Panc1 (cell line): Measurements from ENCODE around the gene PNPLA2. TPM values are rescaled to one million over a fixed set of nuclear protein-coding genes. Genes with fewer than 3 reads are reported as not detected.

Experiments used
- ATAC-seq: fragments of 200-7000 bp; cut with Tn5 transposase; 2 replicates; pipeline ENCODE4 v1.9.1; 2020; ENCODE audit warnings: mild to moderate bottlenecking, moderate library complexity
- BruUV-seq: library from RNA; stranded (reverse); fragments of 400-500 nt; replicated peaks from 2 replicates; lab custom pipeline; 2021; lab: Mats Ljungman, UMichigan
- CTCF ChIA-PET: fragments of 300-600 bp; sonication (Branson Sonifier 250); formaldehyde crosslinking; loops from one replicate; lab custom pipeline; 2022; ENCODE audit warnings: antibody characterized with exemption; lab: Charles Lee
- POLR2A ChIA-PET: fragments of 300-600 bp; sonication (Branson Sonifier 250); formaldehyde crosslinking; loops from one replicate; lab custom pipeline; 2022; ENCODE audit warnings: antibody characterized with exemption; lab: Charles Lee
- DNase-seq: peaks from one replicate; pipeline ENCODE4 v3.0.0-alpha.2; 2010; ENCODE audit warnings: low read depth, low spot score
- H3K27ac ChIP-seq: 2 replicates; pipeline ENCODE4 v1.5.1; 2011; ENCODE audit warnings: mild to moderate bottlenecking, low read length, inconsistent platforms
- H3K27me3 ChIP-seq: fragments of 200-500 bp; sonication (Bioruptor generic); 2 replicates; pipeline ENCODE4 v1.6.0; 2014; ENCODE audit warnings: low read length, inconsistent platforms; ENCODE audit not compliant: control insufficient read depth, insufficient read depth
- H3K36me3 ChIP-seq: fragments of 200-500 bp; sonication (Bioruptor generic); 2 replicates; pipeline ENCODE4 v1.5.1; 2014; ENCODE audit warnings: inconsistent platforms, mild to moderate bottlenecking, low read length, moderate library complexity; ENCODE audit not compliant: control insufficient read depth, insufficient read depth
- H3K4me1 ChIP-seq: 2 replicates; pipeline ENCODE4 v1.5.1; 2011; ENCODE audit warnings: inconsistent platforms, mild to moderate bottlenecking, low read length, moderate library complexity; ENCODE audit not compliant: control insufficient read depth, insufficient read depth
- H3K4me3 ChIP-seq, 2 experiments: 2 replicates each; pipeline ENCODE4 v1.5.1; 2011 to 2012; ENCODE audit warnings: low read depth in 2 of 2, low read length in 2 of 2, mild to moderate bottlenecking in 2 of 2, inconsistent platforms in 1 of 2, moderate library complexity in 1 of 2
- H3K9me3 ChIP-seq: fragments of 200-500 bp; sonication (Bioruptor generic); 2 replicates; pipeline ENCODE4 v1.5.1; 2014; ENCODE audit warnings: low read depth, mild to moderate bottlenecking, inconsistent platforms, low read length, moderate library complexity; ENCODE audit not compliant: control insufficient read depth, insufficient read depth
- CTCF ChIP-seq: fragments of 450-650 bp; IDR thresholded peaks from 2 replicates; pipeline ENCODE4 v1.5.1; 2017; ENCODE audit warnings: mild to moderate bottlenecking
- POLR2AphosphoS5 ChIP-seq: IDR thresholded peaks from 2 replicates; pipeline ENCODE4 v1.6.1; 2012; ENCODE audit warnings: mild to moderate bottlenecking, low read depth, low read length, moderate library complexity
- REST ChIP-seq, 2 experiments: IDR thresholded peaks; 2 replicates each; pipeline ENCODE4 v1.6.1; 2011 to 2012; ENCODE audit warnings: low read depth in 2 of 2, control low read depth in 1 of 2, low read length in 1 of 2, mild to moderate bottlenecking in 1 of 2, moderate library complexity in 1 of 2; ENCODE audit not compliant: insufficient read depth in 1 of 2
- SIN3A ChIP-seq: IDR thresholded peaks from 2 replicates; pipeline ENCODE4 v1.6.1; 2012; ENCODE audit warnings: low read depth, mild to moderate bottlenecking, low read length, moderate library complexity, borderline replicate concordance; ENCODE audit not compliant: insufficient read depth
- TCF7L2 ChIP-seq: IDR thresholded peaks from 2 replicates; pipeline ENCODE4 v1.6.1; 2011; ENCODE audit warnings: mild to moderate bottlenecking, low read depth, low read length, inconsistent platforms
- in situ Hi-C: cut with HindIII; loops from 2 replicates; pipeline ENCODE4 v1.10.0; 2016; ENCODE audit warnings: low sequenced_read_pairs, low pct_unique_long_range_greater_than_20kb
- intact Hi-C: fragments of 100-400 bp; cut with micrococcal nuclease; formaldehyde crosslinking; loops from one replicate; pipeline ENCODE4 v1.10.0; 2022; ENCODE audit not compliant: unreplicated experiment
- total RNA-seq: library from RNA; stranded (reverse); gene quantifications from one replicate; pipeline ENCODE4 v1.2.1, GENCODE V29; 2021; ENCODE audit not compliant: unreplicated experiment

PNPLA2 gene
- total RNA-seq, 1 experiment from 2014 or later: 244 TPM

- in situ Hi-C loops: no loop called here
- POLR2A ChIA-PET: interaction anchor here (0.7 to 1.0 kb wide), 3 partner anchors 20 to 578 kb away, joined by 4 to 13 read pairs (median 6); no protein-coding TSS in a partner anchor
- no TSS peak for BruUV-seq
- Histone ChIP-seq H3K9me3 (no peaks in the 10 kb centered on the region), H3K4me3 (no peak overlapping the region), H3K4me1 (peaks cover 66% of the 10 kb centered on the region), H3K27me3 (no peaks in the 10 kb centered on the region), H3K36me3 (no peaks in the 10 kb centered on the region), H3K27ac (peak overlapping the region; percentile 21; the same call in 1 of the 2 replicates)
- DNase-seq (no peak), ATAC-seq (peak; percentile 4)
- intact Hi-C loops: no loop called here
- no peak for TF ChIP-seq CTCF
- no peak for TF ChIP-seq TCF7L2
- no peak for TF ChIP-seq REST (IDR thresholded peaks at IDR 0.05; ENCODE audit: insufficient read depth in 1 of 2, low read depth in 2 of 2, low read length in 1 of 2)
- TF ChIP-seq POLR2AphosphoS5: no peak; the same call in 1 of the 2 replicates
- no peak for TF ChIP-seq SIN3A
- CTCF ChIA-PET: no interaction called here
These were observed 47.0 kb downstream of the PNPLA2 start for GRCh38 chr11:865462-866430.

DNA sequence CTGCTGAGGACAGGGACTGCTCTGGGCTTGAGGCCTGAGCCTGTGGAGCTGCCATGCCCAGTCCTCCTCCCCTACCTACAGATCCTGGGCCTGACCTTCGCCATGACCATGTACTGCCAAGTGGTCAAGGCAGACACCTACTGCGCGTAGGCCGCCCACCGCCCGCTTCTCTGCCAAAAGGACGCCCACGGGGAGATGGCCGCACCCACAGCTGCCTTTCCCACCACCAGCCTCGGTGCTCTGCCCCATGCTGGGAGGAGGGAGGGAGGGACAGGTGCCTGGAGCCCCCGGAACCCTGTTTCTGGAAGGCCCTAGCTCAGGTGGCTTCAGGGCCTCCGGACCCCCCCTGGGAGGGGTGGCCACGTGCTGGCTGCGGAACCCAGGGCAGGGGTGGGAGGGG, 47.8 kb downstream of the PNPLA2 start:
- H3K4me1 ChIP-seq: peaks cover 64% of the 10 kb centered on the region
- H3K9me3 ChIP-seq: no peaks in the 10 kb centered on the region
- ATAC-seq (peak; percentile 7), DNase-seq (no peak)
- intact Hi-C loops (no loop called here), in situ Hi-C loops (no loop called here)
- peak; percentile 60; the same call in 1 of the 2 replicates for TF ChIP-seq POLR2AphosphoS5
- TF ChIP-seq CTCF: no peak
- POLR2A ChIA-PET: interaction anchor here (0.7 to 1.0 kb wide), 2 partner anchors 20 to 32 kb away, joined by 4 to 6 read pairs; no protein-coding TSS in a partner anchor
- TSS peak; percentile 85 for BruUV-seq
- H3K36me3 ChIP-seq: no peaks in the 10 kb centered on the region
- no peaks in the 10 kb centered on the region for H3K27me3 ChIP-seq
- peak overlapping the region; percentile 60; the same call in 1 of the 2 replicates for H3K27ac ChIP-seq
- H3K4me3 ChIP-seq: no peak overlapping the region
- CTCF ChIA-PET: no interaction called here
